ENCODE measurements around the gene KLHDC7B.
A peak's percentile ranks its signal among the peaks of the same experiment; 100 is the strongest.

The KLHDC7B gene

GRCh38 chr22:50571264-50572175, 25.8 kb downstream of the KLHDC7B start:
- TF ChIP-seq CTCF (conservative IDR thresholded peaks at IDR 0.05; ENCODE audit: low read length) = no peak
- no peak overlapping the region for H3K4me3 ChIP-seq (ENCODE audit: low read length)
- DNase-seq (ENCODE audit: low read depth) = no peak

GRCh38 chr22:50572965-50573364, 27.3 kb downstream of the KLHDC7B start:
- DNase-seq (ENCODE audit: low read depth) = no peak
- H3K4me3 ChIP-seq (ENCODE audit: low read length) = no peak overlapping the region
- no peak for TF ChIP-seq CTCF (conservative IDR thresholded peaks at IDR 0.05; ENCODE audit: low read length)

GRCh38 chr22:50573491-50574382, 28.0 kb downstream of the KLHDC7B start:
- TF ChIP-seq CTCF (conservative IDR thresholded peaks at IDR 0.05; ENCODE audit: low read length) = no peak
- no peak overlapping the region for H3K4me3 ChIP-seq (ENCODE audit: low read length)
- no peak for DNase-seq (ENCODE audit: low read depth)

GRCh38 chr22:50574383-50574755, 28.7 kb downstream of the KLHDC7B start:
- H3K4me3 ChIP-seq (ENCODE audit: low read length) = no peak overlapping the region
- DNase-seq (ENCODE audit: low read depth) = no peak
- TF ChIP-seq CTCF (conservative IDR thresholded peaks at IDR 0.05; ENCODE audit: low read length) = no peak

GRCh38 chr22:50575426-50575941, 29.8 kb downstream of the KLHDC7B start:
- no peak for TF ChIP-seq CTCF (conservative IDR thresholded peaks at IDR 0.05; ENCODE audit: low read length)
- H3K4me3 ChIP-seq (ENCODE audit: low read length) = no peak overlapping the region
- DNase-seq (ENCODE audit: low read depth) = no peak

- TF ChIP-seq CTCF (conservative IDR thresholded peaks at IDR 0.05; ENCODE audit: low read length) = peak; percentile 20
- DNase-seq (ENCODE audit: low read depth) = peak; percentile 23
- H3K4me3 ChIP-seq (ENCODE audit: low read length) = no peak overlapping the region
Measured at GRCh38 chr22:50576070-50576469, 30.4 kb downstream of the KLHDC7B start.
